GM19455 (cell line): ENCODE data around the gene SNCA.

ENCODE experiments used
- ATAC-seq: cut with Tn5 transposase; IDR thresholded peaks from one replicate; pipeline ENCODE4 v1.9.1; 2021; ENCODE audit not compliant: unreplicated experiment

SNCA gene

GRCh38 chr4:89814362-89814761 lies 22.6 kb downstream of the SNCA start:
- ATAC-seq = no peak

- ATAC-seq = no peak
Measured at GRCh38 chr4:89813197-89813596, 23.8 kb downstream of the SNCA start.

- ATAC-seq = no peak
Measured at GRCh38 chr4:89807441-89808140, 29.4 kb downstream of the SNCA start.

GRCh38 chr4:89805297-89805696 lies 31.7 kb downstream of the SNCA start:
- no peak for ATAC-seq

GRCh38 chr4:89803915-89804314 lies 33.0 kb downstream of the SNCA start:
- no peak for ATAC-seq

GRCh38 chr4:89803036-89803435 lies 33.9 kb downstream of the SNCA start:
- no peak for ATAC-seq

GRCh38 chr4:89800527-89801103 lies 36.3 kb downstream of the SNCA start:
- no peak for ATAC-seq

GRCh38 chr4:89800012-89800516 lies 36.9 kb downstream of the SNCA start:
- no peak for ATAC-seq

GRCh38 chr4:89799071-89799470 lies 37.9 kb downstream of the SNCA start:
- no peak for ATAC-seq

- ATAC-seq = no peak
Measured at GRCh38 chr4:89797117-89797516, 39.8 kb downstream of the SNCA start.

GRCh38 chr4:89788206-89789072 lies 48.5 kb downstream of the SNCA start:
- ATAC-seq = no peak

- no peak for ATAC-seq
Measured at GRCh38 chr4:89784686-89785231, 52.2 kb downstream of the SNCA start.

- ATAC-seq = no peak
Measured at GRCh38 chr4:89781321-89781720, 55.6 kb downstream of the SNCA start.

- ATAC-seq = no peak
Measured at GRCh38 chr4:89773805-89774204, 63.2 kb downstream of the SNCA start.

GRCh38 chr4:89769856-89770255 lies 67.1 kb downstream of the SNCA start:
- ATAC-seq = no peak

- no peak for ATAC-seq
Measured at GRCh38 chr4:89767924-89768323, 69.0 kb downstream of the SNCA start.

GRCh38 chr4:89765966-89766365 lies 71.0 kb downstream of the SNCA start:
- no peak for ATAC-seq

- no peak for ATAC-seq
Measured at GRCh38 chr4:89765528-89765927, 71.4 kb downstream of the SNCA start.

GRCh38 chr4:89762311-89762710 lies 74.7 kb downstream of the SNCA start:
- ATAC-seq = no peak

- ATAC-seq = no peak
Measured at GRCh38 chr4:89759426-89759825, 77.5 kb downstream of the SNCA start.

GRCh38 chr4:89757154-89757719 lies 79.7 kb downstream of the SNCA start:
- ATAC-seq = no peak
